HG02943 (cell line): ENCODE measurements around the gene IGF2.

ENCODE experiments used
- ATAC-seq: cut with Tn5 transposase; IDR thresholded peaks from one replicate; pipeline ENCODE4 v1.9.1; 2021; ENCODE audit warnings: mild to moderate bottlenecking, low read depth, moderate library complexity; ENCODE audit not compliant: unreplicated experiment

IGF2 gene

DNA sequence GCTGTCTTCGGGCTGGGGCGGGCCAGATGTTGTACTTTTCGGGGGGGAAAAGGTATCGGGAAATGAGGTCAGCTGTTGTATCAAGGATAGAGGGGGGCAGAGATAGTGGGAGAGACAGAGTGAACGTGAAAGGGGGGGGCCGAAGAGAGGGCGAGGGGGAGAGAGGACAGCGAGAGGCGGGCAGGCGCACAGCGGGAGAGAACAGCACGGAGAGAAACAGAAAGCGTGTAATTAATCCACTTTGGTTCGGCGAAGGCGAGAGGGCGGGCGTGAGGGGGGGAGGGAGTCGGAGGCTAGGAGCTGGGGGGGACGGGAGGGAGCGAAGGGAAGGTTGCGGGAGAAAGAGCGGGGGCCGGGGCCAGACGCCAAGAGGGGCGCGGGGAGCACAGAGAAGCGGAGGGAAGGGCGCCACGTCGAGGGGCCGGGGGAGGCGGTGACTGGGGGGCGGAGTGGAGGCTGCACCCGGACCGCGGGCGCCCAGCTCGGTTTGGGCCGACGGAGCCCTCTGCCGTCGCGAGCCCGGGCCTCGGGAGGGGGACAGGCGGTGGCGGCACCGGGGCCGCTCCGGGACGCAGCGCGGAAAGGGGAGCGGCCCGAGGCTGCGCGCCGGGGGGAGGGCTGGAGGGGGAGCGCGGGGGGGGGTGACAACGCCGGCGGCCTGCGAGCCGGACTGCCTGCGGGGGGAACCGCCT, 612 bp downstream of the IGF2 start:
- ATAC-seq, result no peak

DNA sequence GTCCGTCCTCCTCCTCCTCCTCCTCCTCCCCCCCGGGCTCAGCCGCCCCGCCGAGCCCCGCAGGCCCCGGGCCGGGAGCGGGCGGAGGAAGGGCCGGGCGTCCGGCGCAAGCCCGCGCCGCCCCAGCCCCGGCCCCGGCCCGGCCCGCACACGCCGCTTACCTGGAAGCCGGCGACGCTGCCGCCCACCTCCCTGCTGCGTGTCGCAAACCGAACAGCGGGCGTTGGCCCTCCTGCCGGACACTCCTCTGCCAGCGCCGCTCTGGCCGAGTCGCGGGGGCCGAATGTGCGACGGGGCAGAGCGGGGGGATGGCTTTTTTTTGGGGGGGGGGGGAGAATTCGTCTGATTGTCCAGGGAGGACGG, 1.1 kb downstream of the IGF2 start:
- no peak for ATAC-seq

- ATAC-seq, result no peak
These were observed 1.8 kb downstream of the IGF2 start for GRCh38 chr11:2137202-2138067.

GRCh38 chr11:2136952-2137201, 2.3 kb downstream of the IGF2 start:
- no peak for ATAC-seq

DNA sequence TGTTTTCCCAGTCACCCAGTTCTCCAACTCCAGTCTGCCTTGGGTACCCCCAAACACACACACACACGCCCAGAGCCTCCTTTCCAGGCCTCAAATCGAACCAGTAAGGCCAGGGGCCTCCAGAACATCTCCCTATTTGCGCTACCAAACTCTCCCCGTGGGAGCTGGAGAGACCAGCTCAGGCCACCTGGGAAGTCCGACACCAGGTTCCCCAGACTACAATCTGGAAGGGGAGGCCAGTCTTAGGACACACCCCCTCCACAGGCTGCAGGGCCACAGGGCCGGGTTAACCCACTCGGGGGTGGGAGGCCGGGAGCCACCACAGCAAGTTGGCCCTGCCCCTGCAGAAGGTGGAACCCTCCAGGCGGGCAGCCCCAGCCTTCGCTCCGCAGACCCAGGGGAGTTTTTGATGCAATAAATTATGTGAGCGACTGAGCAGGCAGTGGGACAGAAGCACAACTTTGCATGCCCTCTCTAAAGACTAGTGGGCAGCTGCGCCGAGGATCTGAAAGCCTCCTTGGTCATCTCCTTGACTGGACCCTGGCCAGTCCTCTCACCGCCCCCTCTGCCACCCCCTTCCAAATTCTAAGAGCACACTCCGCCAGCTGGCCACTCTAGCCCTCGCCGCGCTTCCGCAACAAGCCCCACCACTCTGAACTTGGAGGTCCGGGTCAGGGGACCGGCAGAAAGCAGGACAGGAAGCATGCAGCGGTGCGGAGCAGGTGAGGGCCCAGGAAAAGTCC, 2.8 kb downstream of the IGF2 start:
- ATAC-seq, result no peak

- ATAC-seq, result no peak
These were observed 3.5 kb downstream of the IGF2 start for GRCh38 chr11:2135648-2136201.

GRCh38 chr11:2135018-2135569, 4.1 kb downstream of the IGF2 start:
- ATAC-seq, result no peak

- no peak for ATAC-seq
These were observed 4.9 kb downstream of the IGF2 start for GRCh38 chr11:2134022-2135010.

DNA sequence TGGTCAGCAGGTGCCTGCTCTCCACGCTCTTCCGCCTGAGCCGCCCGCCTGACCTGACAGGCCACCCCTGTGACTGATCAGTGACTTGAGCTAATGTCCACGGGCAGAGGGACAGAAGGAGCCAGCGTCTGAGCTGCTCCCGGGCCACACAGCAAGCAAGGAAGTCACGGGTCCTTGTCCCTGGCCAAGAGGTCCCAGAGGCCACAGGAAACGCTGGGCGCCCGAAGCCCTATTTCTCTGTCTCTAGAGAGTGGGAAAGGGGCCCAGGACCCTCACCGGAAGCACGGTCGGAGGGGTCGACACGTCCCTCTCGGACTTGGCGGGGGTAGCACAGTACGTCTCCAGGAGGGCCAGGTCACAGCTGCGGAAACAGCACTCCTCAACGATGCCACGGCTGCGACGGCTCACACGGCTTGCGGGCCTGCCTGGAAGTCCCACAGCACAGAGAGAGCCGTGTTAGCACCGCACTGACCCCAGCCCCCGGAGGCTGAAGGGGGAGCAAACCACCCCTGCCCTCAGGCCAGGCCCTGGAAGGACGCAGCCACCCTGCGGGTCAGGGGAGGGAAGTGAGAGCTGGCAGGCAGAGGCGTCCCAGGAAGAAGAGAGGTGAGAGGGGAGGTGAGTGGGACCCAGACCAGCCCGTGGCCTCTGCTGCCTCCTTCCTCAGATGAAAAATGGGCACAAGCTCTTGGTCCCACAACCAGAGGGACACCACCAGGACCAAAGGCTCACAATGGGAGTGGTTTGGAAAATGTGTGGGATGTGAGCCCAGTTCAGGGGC, 5.8 kb downstream of the IGF2 start:
- ATAC-seq, result no peak

DNA sequence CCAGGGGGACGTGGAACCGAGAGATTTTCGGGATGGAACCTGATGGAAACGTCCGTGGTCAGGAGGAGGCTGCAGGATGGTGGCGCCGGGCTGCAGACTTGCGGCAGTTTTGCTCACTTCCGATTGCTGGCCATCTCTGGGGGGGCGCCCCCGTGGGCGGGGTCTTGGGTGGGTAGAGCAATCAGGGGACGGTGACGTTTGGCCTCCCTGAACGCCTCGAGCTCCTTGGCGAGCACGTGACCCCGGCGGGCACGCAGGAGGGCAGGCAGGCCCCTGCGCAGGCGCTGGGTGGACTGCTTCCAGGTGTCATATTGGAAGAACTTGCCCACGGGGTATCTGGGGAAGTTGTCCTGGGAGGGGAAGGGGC, 6.3 kb downstream of the IGF2 start:
- ATAC-seq, result no peak

DNA sequence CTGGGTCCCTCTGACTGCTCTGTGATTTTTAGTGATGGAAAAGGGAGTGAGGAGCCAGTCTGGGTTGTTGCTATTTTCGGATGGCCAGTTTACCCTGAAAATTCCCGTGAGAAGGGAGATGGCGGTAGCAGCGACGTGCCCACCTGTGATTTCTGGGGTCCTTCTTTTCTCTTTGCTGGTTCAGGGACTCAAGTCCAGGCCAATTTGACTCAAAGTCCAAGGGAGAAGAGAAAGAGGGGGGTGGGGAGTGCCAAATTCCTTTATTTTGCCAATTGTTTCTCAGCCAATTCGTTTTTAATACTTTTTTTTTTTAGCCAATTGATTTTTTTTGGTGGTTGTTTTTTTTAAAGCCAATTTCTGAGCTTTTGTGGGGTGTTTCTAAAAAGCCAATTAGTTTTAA, 6.9 kb downstream of the IGF2 start:
- no peak for ATAC-seq

- ATAC-seq, result no peak
These were observed 7.6 kb downstream of the IGF2 start for GRCh38 chr11:2131371-2132236.

DNA sequence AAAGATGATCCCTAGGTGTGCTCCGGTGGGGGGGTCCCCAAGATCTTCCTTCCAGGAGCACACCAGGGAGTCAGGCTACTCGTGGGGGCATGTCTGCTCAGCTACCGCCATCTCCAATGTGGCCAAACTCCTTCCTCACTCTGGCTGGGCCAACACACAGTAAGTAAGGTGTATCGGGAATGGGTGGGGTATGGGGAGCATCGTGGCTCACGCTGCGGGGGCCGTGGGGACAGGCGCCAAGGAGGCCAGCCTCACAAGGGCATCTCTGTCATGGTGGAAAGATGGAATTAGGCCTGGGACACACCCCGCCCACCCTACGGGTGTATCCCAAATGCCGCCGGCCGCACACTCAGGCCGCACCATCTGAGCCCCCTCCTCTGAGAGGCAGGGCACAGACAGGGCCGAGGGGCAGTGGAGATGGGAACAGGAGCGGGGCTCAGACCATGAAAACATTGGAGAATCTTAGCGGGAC, 8.3 kb downstream of the IGF2 start:
- ATAC-seq, result no peak

- ATAC-seq, result no peak
These were observed 9.4 kb downstream of the IGF2 start for GRCh38 chr11:2129699-2130366.

DNA sequence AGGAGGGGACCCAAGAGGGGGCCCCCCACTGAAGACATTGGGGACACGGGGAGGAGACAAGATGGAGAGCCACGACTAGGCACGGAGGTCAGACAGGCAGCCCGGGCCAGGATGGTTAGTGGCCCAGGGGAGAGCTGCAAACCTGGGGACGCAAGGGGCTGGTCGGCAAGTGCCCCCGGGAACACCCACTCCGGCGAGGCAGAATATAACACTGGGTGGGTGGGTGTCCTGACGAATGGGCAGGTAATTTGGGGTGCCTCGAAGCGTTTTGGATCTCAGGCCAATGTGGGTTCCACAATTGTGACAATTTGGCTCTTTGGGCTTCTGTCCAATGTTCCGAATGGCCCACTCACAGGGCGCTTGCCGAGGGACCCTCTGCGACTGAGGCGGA, 9.9 kb downstream of the IGF2 start:
- no peak for ATAC-seq

GRCh38 chr11:2128511-2129307, 10.5 kb downstream of the IGF2 start:
- no peak for ATAC-seq

DNA sequence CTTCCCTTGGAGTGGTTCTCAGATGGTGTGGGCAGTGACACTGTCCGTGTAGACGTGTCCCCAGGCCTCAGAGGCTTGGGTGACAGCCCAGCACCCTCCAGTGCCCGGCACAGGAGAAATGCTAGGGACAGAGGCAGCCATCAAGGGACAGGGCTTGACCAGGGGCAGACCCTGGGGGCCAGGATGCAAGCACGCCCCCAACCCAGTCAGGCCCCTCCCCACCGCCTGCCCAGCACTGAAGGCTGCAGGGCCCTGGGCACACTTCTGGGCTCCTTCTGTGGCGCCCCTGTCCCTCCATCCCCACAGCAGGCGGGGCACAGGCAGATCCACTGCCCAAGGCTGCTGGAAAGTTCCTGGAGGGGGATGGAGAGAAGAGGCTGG, 11.1 kb downstream of the IGF2 start:
- no peak for ATAC-seq
